BJ (cell line): Measurements from ENCODE around the gene RNASE9. TPM values are rescaled to one million over a fixed set of nuclear protein-coding genes. Genes with fewer than 3 reads are reported as not detected.
"Not testable (repeated sequence)": the region's sequence is repeated elsewhere in the genome, so short reads cannot be mapped to it uniquely, and the experiment has no call there.

Experiments used
- CTCF ChIA-PET: fragments of 350-600 bp; formaldehyde crosslinking; extraction: SDS; loops from one replicate; lab custom pipeline; 2021; ENCODE audit warnings: antibody characterized with exemption, inconsistent platforms; lab: Yijun Ruan, JAX
- POLR2A ChIA-PET: fragments of 300-600 bp; sonication (Branson Sonifier 250); formaldehyde crosslinking; extraction: SDS; loops from one replicate; lab custom pipeline; 2021; ENCODE audit warnings: antibody characterized with exemption; lab: Charles Lee
- DNase-seq: peaks from one replicate; pipeline ENCODE4 v3.0.0-alpha.2; 2011; ENCODE audit warnings: low read depth
- H3K27me3 ChIP-seq: 2 replicates; pipeline ENCODE4 v1.6.0; 2011; ENCODE audit warnings: low read length; ENCODE audit not compliant: control insufficient read depth, insufficient read depth
- H3K36me3 ChIP-seq: 2 replicates; pipeline ENCODE4 v1.5.1; 2011; ENCODE audit warnings: low read length; ENCODE audit not compliant: control insufficient read depth, insufficient read depth
- H3K4me3 ChIP-seq: 2 replicates; pipeline ENCODE4 v1.5.1; 2011; ENCODE audit warnings: low read depth, mild to moderate bottlenecking, control low read depth, low read length
- polyA plus RNA-seq: library from polyadenylated mRNA; depleted of rRNA; stranded (reverse); fragments of >200 nt; gene quantifications from 2 replicates; pipeline ENCODE4 v1.2.3, GENCODE V29; 2011
- TF ChIP-seq, protein P1 (sequence below): IDR thresholded peaks from 2 replicates; pipeline ENCODE4 v1.5.1; 2011; ENCODE audit warnings: low read depth, mild to moderate bottlenecking, control low read depth, inconsistent platforms, low read length, moderate library complexity; ENCODE audit not compliant: insufficient read depth

RNASE9 gene
- polyA plus RNA-seq, 1 experiment: not detected

DNA sequence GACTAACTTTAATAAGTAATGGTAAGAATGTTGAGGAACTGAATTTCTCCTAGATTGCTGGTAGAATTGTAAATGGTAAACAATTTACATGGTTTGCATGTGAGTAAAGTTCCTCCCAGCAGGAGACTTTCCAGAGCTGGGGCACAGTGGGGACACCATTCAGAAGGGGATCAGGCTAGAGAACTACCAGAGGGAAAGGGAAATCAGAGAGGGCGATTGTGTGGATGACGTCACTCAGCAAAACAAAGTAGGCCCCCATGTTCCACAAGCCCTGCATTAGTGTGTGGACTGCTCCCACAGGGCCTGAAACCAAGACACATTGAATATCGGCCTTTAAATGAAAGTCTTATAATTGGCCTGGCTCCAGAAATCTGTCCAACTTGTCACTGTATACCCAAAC is 17.5 kb upstream of the RNASE9 start:
- no peak for DNase-seq
- TF ChIP-seq, protein P1, sequence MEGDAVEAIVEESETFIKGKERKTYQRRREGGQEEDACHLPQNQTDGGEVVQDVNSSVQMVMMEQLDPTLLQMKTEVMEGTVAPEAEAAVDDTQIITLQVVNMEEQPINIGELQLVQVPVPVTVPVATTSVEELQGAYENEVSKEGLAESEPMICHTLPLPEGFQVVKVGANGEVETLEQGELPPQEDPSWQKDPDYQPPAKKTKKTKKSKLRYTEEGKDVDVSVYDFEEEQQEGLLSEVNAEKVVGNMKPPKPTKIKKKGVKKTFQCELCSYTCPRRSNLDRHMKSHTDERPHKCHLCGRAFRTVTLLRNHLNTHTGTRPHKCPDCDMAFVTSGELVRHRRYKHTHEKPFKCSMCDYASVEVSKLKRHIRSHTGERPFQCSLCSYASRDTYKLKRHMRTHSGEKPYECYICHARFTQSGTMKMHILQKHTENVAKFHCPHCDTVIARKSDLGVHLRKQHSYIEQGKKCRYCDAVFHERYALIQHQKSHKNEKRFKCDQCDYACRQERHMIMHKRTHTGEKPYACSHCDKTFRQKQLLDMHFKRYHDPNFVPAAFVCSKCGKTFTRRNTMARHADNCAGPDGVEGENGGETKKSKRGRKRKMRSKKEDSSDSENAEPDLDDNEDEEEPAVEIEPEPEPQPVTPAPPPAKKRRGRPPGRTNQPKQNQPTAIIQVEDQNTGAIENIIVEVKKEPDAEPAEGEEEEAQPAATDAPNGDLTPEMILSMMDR: no peak
- Histone ChIP-seq H3K27me3 (no peaks in the 10 kb centered on the region), H3K36me3 (no peaks in the 10 kb centered on the region), H3K4me3 (no peak overlapping the region)
- ChIA-PET CTCF (no interaction called here), POLR2A (no interaction called here)

- H3K4me3 ChIP-seq, H3K27me3 ChIP-seq, DNase-seq, CTCF ChIA-PET, H3K36me3 ChIP-seq, POLR2A ChIA-PET: not testable (repeated sequence)
These were observed 11.6 kb upstream of the RNASE9 start for GRCh38 chr14:20572382-20572990.

- DNase-seq, H3K36me3 ChIP-seq, H3K27me3 ChIP-seq, POLR2A ChIA-PET, CTCF ChIA-PET, H3K4me3 ChIP-seq: not testable (repeated sequence)
These were observed 9.9 kb upstream of the RNASE9 start for GRCh38 chr14:20570720-20571119.

DNA sequence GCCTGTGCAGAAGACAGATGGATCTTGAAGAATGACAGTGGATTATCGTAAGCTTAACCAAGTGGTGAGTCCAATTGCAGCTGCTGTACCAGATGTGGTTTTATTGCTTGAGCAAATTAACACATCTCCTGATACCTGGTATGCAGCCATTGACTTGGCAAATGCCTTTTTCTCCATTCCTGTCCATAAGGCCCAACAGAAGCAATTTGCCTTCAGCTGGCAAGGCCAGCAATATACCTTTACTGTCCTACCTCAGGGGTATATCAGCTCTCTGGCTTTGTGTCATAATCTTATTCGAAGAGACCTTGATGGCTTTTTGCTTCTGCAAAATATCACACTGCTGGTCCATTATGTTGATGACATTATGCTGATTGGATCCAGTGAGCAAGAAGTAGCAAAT is 9.0 kb upstream of the RNASE9 start:
- CTCF ChIA-PET: interaction anchor here (0.8 kb wide), 1 partner anchor 501 kb away, joined by 3 read pairs; the partner anchor contains the start of gene ARHGEF40
- POLR2A ChIA-PET, H3K4me3 ChIP-seq, H3K36me3 ChIP-seq, H3K27me3 ChIP-seq, DNase-seq: not testable (repeated sequence)

- ChIA-PET CTCF (interaction anchor here (0.8 kb wide), 1 partner anchor 501 kb away, joined by 3 read pairs; the partner anchor contains the start of gene ARHGEF40), POLR2A (no interaction called here)
- H3K36me3 ChIP-seq: no peaks in the 10 kb centered on the region
- TF ChIP-seq, protein P1: no peak
- no peak overlapping the region for H3K4me3 ChIP-seq
- no peak for DNase-seq
- no peaks in the 10 kb centered on the region for H3K27me3 ChIP-seq
These were observed 8.2 kb upstream of the RNASE9 start for GRCh38 chr14:20569066-20569465.

DNA sequence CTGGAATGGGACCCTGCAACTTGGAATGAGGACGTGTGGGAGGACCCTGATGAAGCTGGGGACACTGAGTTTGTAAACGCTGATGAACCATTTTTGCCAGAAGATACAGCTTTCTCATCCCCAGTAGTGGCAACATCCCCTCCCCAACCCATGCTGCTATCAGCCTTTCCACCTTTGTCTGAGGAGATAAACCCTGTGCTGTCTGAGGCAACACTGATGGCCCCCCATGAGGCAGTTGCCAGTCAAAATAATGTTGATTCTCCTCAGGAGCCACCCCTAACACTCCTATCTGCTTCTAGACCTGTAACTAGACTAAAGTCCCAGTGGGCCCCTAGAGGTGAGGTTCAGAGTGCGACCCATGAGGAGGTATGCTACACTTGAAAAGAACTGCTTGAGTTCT is 7.5 kb upstream of the RNASE9 start:
- ChIA-PET POLR2A (no interaction called here), CTCF (no interaction called here)
- Histone ChIP-seq H3K4me3 (no peak overlapping the region), H3K27me3 (no peaks in the 10 kb centered on the region), H3K36me3 (no peaks in the 10 kb centered on the region)
- no peak for DNase-seq
- TF ChIP-seq, protein P1: no peak

DNA sequence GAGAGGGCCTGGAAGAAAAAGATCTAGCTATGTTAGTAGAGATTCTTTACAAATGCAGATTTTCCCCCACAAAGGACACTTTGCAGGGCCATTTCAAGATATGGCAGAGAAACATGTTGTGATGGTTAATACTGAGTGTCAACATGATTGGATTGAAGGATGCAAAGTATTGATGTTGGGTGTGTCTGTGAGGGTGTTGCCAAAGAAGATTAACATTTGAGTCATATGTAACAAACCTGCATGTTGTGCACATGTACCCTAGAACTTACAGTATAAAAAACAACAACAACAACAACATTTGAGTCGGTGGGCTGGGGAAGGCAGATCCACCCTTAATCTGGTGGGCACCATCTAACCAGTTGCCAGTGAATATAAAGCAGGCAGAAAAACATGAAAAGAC is 6.4 kb upstream of the RNASE9 start:
- H3K36me3 ChIP-seq, H3K27me3 ChIP-seq, DNase-seq, H3K4me3 ChIP-seq, POLR2A ChIA-PET: not testable (repeated sequence)
- CTCF ChIA-PET: interaction anchor here (1.0 kb wide), 1 partner anchor 29 kb away, joined by 3 read pairs; no protein-coding TSS in a partner anchor
